ENCODE results near the gene ECEL1. TPM values are rescaled to one million over a fixed set of nuclear protein-coding genes. Genes with fewer than 3 reads are reported as not detected.

The ECEL1 gene
- total RNA-seq, 2 experiments from 2014 or later: 0.56 to 0.72 TPM

DNA sequence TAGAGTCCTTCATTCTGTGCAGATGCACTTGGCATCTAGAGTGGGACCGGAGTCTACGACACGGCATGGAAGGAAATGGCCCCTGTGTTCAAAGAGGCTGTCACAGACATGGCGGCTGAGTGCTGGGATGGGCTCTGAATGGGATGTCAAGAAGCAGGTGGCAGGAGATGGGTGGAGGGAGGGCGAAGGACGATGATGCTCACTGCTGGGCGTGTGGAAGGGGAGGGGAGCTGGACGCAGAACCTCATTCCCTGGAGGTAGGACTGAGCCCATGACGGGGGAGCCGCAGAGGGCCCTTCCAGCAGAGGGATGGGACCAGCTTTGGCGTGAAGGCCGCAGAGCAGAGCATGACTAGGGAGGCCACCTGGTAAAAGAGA lies 50.5 kb downstream of the ECEL1 start:
- ATAC-seq (no peak), DNase-seq (no peak)
- no peak overlapping the region for H3K4me3 Mint-ChIP-seq
- H3K9me3 Mint-ChIP-seq: no peaks in the 10 kb centered on the region
- ChIA-PET CTCF (interaction anchor here (0.8 to 1.2 kb wide), 4 partner anchors 10 to 537 kb away, joined by 3 to 5 read pairs (median 3); no protein-coding TSS in a partner anchor), POLR2A (no interaction called here)
- peaks cover 1% of the 10 kb centered on the region for H3K27me3 Mint-ChIP-seq
- H3K4me1 Mint-ChIP-seq (ENCODE audit: low read depth): peaks cover 5% of the 10 kb centered on the region
- H3K27ac Mint-ChIP-seq: no peak overlapping the region
- intact Hi-C loops (cut with micrococcal nuclease): no loop called here
- H3K36me3 Mint-ChIP-seq (ENCODE audit: low read depth): no peaks in the 10 kb centered on the region
- TF ChIP-seq, protein P1, sequence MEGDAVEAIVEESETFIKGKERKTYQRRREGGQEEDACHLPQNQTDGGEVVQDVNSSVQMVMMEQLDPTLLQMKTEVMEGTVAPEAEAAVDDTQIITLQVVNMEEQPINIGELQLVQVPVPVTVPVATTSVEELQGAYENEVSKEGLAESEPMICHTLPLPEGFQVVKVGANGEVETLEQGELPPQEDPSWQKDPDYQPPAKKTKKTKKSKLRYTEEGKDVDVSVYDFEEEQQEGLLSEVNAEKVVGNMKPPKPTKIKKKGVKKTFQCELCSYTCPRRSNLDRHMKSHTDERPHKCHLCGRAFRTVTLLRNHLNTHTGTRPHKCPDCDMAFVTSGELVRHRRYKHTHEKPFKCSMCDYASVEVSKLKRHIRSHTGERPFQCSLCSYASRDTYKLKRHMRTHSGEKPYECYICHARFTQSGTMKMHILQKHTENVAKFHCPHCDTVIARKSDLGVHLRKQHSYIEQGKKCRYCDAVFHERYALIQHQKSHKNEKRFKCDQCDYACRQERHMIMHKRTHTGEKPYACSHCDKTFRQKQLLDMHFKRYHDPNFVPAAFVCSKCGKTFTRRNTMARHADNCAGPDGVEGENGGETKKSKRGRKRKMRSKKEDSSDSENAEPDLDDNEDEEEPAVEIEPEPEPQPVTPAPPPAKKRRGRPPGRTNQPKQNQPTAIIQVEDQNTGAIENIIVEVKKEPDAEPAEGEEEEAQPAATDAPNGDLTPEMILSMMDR (IDR thresholded peaks at IDR 0.05): no peak

DNA sequence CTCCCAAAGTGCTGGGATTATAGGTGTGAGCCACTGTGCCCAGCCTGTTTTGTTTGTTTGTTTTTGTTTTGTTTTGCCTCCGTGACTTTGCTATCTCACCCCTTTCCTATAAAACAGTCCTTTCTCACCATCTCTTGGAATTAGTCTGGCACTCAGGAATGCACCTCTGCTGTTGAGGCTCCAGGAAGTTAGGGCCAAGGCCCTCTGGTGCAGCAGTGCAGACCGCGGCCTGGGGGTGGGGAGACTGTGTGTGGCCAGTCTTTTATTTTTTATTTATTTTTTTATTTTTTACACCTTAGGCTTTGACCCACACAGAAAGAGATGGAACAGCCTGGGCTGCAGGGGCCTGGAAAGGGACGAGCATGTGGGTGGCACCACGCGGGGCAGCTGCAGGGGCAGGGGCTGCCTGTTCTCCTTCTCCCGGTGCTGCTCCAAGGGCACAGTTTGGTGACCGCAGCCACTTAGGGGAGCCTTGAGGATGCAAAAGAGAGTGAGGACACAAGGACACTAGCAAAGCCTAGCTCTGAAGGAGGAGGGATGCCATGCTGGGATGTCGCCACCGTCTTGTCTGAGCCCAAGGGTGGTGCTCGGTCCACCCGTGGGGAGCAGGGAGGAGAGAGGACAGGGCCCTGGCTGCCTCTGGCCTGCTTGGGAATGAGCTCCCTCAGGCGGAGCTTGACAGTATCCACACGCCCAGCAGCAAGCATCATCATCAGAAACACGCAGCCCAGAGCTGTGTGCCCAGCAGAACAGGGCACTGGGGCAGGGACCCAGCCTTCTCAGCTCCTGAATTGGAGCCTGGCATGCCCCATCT lies 51.0 kb downstream of the ECEL1 start:
- H3K4me1 Mint-ChIP-seq (ENCODE audit: low read depth): peaks cover 5% of the 10 kb centered on the region
- H3K4me3 Mint-ChIP-seq: no peak overlapping the region
- intact Hi-C loops (cut with micrococcal nuclease): no loop called here
- ATAC-seq (no peak), DNase-seq (no peak)
- CTCF ChIA-PET: interaction anchor here (1.1 to 1.2 kb wide), 4 partner anchors 11 to 536 kb away, joined by 3 to 5 read pairs (median 4); no protein-coding TSS in a partner anchor
- TF ChIP-seq, protein P1 (IDR thresholded peaks at IDR 0.05): no peak
- H3K9me3 Mint-ChIP-seq: no peaks in the 10 kb centered on the region
- no peaks in the 10 kb centered on the region for H3K36me3 Mint-ChIP-seq (ENCODE audit: low read depth)
- POLR2A ChIA-PET: no interaction called here
- peaks cover 1% of the 10 kb centered on the region for H3K27me3 Mint-ChIP-seq
- no peak overlapping the region for H3K27ac Mint-ChIP-seq

GRCh38 chr2:232435805-232436204 lies 51.8 kb downstream of the ECEL1 start:
- ATAC-seq (no peak), DNase-seq (no peak)
- Mint-ChIP-seq H3K9me3 (no peaks in the 10 kb centered on the region), H3K27ac (no peak overlapping the region), H3K4me3 (no peak overlapping the region), H3K4me1 (ENCODE audit: low read depth) (peaks cover 5% of the 10 kb centered on the region), H3K27me3 (peaks cover 1% of the 10 kb centered on the region), H3K36me3 (ENCODE audit: low read depth) (no peaks in the 10 kb centered on the region)
- TF ChIP-seq, protein P1 (IDR thresholded peaks at IDR 0.05): no peak
- intact Hi-C loops (cut with micrococcal nuclease): no loop called here
- CTCF ChIA-PET: interaction anchor here (1.2 kb wide), 1 partner anchor 21 kb away, joined by 4 read pairs; no protein-coding TSS in a partner anchor
- POLR2A ChIA-PET: no interaction called here

DNA sequence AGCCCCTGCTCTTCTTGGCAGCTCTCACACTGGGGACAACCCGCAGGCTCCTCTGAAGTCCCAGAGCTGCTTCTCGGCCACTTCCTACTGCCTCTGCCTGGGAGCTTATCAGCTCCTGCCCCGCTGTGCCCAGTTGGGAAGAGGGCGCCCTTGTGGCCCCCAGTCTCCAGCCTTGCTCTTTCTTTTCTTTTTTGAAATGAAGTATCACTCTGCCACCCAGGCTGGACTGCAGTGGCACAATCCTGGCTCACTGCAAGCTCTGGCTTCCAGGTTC lies 52.3 kb downstream of the ECEL1 start:
- Mint-ChIP-seq H3K27me3 (peaks cover 1% of the 10 kb centered on the region), H3K27ac (no peak overlapping the region), H3K4me3 (no peak overlapping the region), H3K9me3 (no peaks in the 10 kb centered on the region), H3K4me1 (ENCODE audit: low read depth) (peaks cover 5% of the 10 kb centered on the region), H3K36me3 (ENCODE audit: low read depth) (no peaks in the 10 kb centered on the region)
- TF ChIP-seq, protein P1 (IDR thresholded peaks at IDR 0.05): no peak
- intact Hi-C loops (cut with micrococcal nuclease): no loop called here
- DNase-seq: no peak
- ChIA-PET POLR2A (no interaction called here), CTCF (interaction anchor here (1.0 to 1.2 kb wide), 2 partner anchors 21 to 535 kb away, joined by 4 read pairs; no protein-coding TSS in a partner anchor)
- no peak for ATAC-seq

- TF ChIP-seq, protein P1 (IDR thresholded peaks at IDR 0.05): no peak
- H3K4me1 Mint-ChIP-seq (ENCODE audit: low read depth): peaks cover under 1% of the 10 kb centered on the region
- no peak for ATAC-seq
- intact Hi-C loops (cut with micrococcal nuclease): no loop called here
- POLR2A ChIA-PET: no interaction called here
- DNase-seq: no peak
- no peaks in the 10 kb centered on the region for H3K36me3 Mint-ChIP-seq (ENCODE audit: low read depth)
- no peak overlapping the region for H3K4me3 Mint-ChIP-seq
- peaks cover under 1% of the 10 kb centered on the region for H3K27me3 Mint-ChIP-seq
- no peaks in the 10 kb centered on the region for H3K9me3 Mint-ChIP-seq
- CTCF ChIA-PET: interaction anchor here (1.0 to 1.2 kb wide), 2 partner anchors 20 to 534 kb away, joined by 4 read pairs; no protein-coding TSS in a partner anchor
- no peak overlapping the region for H3K27ac Mint-ChIP-seq
These were observed 52.9 kb downstream of the ECEL1 start for GRCh38 chr2:232434563-232435374.
